ENCODE results near the gene NEIL1.

GRCh38 chr15:75314552-75315290 lies 32.1 kb upstream of the NEIL1 start:
- TF ChIP-seq POLR2AphosphoS5 (IDR thresholded peaks at IDR 0.05; ENCODE audit: low read depth, low read length) (no peak), CTCF (IDR thresholded peaks at IDR 0.05) (no peak), TAF1 (IDR thresholded peaks at IDR 0.05; ENCODE audit: borderline replicate concordance, low read depth, low read length) (no peak), EZH2phosphoT487 (IDR thresholded peaks at IDR 0.05; ENCODE audit: borderline replicate concordance, low read depth) (no peak), PBX3 (IDR thresholded peaks at IDR 0.05) (no peak), TEAD4 (IDR thresholded peaks at IDR 0.05; ENCODE audit: borderline replicate concordance, insufficient read depth) (no peak), REST (IDR thresholded peaks at IDR 0.05; ENCODE audit: low read depth, low read length) (no peak), GABPA (IDR thresholded peaks at IDR 0.05; ENCODE audit: low read depth) (no peak), GATA2 (CRISPR knock-in tag; IDR thresholded peaks at IDR 0.05) (no peak), SMC3 (IDR thresholded peaks at IDR 0.05; ENCODE audit: low read depth, low read length) (no peak), RAD21 (IDR thresholded peaks at IDR 0.05; ENCODE audit: low read length) (no peak)
